ENCODE measurements around the gene C1orf50.
A peak's percentile ranks its signal among the peaks of the same experiment; 100 is the strongest.

The C1orf50 gene

DNA sequence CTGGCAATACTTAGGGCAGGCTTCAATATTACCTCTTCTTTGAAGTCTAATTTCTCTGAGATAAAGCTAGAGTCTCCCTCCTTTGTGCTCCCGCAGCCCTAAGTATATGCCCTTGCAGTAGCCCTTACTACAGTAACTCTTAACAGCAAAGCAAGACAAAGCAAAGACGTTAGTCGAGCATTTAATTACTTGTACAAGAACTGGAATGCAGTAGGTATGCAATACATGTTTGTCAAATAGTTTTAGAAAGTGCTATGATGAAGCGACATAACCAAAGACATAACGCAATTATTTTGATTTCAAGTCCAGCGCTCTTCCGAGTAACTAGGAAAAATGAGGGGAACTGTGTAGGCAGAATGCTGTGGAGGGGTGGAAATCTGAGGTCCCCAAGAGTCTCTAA lies 1.8 kb upstream of the C1orf50 start:
- DNase-seq, result no peak

- DNase-seq, result peak in 1 of 4 experiments; percentile 17
Measured at GRCh38 chr1:42765832-42766740, 963 bp upstream of the C1orf50 start.

GRCh38 chr1:42767510-42768000 lies 506 bp downstream of the C1orf50 start:
- DNase-seq, result no peak

DNA sequence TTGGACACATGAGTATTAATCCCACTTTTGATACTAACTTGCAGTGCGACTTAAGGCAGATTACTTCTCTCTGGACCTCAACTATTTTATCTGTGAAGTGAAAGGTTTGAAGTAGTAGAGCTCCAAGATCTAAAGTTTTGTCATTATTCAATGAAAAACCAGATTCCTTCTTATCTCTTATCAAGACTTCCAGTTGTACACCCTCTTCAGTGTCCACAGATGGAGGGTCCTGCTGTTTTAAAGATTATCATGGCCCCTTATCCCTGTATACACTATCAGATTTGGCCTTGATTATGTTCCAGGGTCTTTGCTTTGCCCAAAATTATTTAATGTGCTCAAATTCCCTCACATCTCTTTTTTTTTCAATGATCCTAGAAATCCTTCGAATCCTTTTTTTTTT lies 1.1 kb downstream of the C1orf50 start:
- DNase-seq, result no peak

GRCh38 chr1:42769811-42770210 lies 2.8 kb downstream of the C1orf50 start:
- DNase-seq, result no peak

DNA sequence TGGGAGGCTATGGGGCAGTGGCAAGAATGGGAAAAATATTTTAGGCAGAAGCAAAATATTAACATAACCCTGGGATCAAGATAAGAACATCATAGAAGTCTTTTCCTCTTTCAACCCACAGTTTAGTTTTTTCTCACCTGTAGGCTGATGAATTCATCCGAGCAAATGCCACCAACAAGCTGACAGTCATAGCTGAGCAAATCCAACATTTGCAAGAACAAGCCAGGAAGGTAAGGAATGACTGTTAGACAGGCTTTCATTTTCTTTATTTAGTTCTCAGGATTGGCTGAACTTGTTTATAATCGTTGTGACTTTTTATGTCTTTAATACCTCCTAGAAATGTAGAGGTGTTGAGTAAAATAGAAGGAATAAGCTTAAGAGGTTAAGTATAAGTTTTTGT lies 6.4 kb downstream of the C1orf50 start:
- no peak for DNase-seq

DNA sequence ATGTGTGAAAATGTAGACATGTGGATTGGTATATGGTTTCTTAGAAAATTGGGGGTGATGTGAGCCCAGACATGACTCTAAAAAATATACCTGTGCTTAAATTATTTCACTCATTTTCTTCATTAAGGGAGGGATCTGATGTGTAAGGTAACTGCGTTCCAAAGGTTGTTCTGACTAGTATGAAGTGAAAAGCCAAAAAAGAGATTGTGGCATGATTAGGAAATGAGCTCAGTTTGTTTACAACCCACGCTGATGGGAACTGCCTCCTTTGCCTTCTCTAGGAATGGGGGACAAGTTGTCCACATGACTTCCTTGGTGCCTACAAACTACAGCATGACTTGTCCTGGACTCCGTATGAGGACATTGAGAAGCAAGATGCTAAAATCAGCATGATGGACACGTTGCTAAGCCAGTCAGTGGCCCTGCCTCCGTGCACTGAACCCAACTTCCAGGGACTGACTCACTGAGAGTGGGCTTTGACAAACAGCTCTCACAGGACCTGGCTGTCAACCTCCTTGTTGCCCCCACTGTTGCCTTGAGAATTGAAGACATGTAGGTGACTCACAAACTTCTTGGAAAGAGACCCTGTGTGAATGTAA lies 8.0 kb downstream of the C1orf50 start:
- DNase-seq, result no peak

GRCh38 chr1:42776502-42776901 lies 9.5 kb downstream of the C1orf50 start:
- DNase-seq, result no peak

DNA sequence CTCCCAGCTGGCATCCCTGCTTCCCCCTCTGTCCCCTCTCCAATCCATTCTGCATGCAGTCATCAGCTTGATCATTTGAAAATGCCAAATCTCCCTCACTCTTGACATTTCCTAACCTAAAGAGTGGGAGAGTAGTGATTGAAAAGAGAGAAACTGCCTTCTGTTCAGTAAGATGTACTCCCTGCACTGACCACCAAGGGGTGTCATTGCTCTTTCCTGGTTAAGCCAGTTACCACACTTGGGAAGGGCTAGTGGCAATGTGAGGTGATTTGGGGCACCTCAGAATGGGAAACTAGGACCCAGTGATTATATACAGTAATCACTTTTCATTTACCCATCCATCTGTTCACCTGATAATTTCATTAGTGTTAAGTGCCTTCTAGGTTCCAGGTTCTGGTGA lies 10.8 kb downstream of the C1orf50 start:
- DNase-seq, result no peak

DNA sequence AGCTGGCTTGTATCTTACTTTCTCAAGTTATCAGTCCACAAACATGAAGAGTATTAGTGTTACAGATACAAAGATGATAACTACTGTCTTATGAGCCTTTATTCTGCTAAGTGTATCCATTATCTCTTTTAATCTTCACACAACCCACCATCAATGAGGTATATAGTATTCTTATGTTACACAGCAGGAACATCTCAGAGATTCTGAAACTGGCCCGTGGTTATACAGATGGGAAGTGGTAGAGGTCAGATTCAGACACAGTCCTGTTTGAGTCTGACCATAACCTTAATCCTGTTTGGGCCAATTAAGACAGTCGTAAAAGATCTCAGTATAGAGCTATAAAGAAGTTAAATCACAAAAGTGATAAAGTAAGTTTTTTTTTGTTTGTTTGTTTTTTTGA lies 12.7 kb downstream of the C1orf50 start:
- no peak for DNase-seq

- no peak for DNase-seq
Measured at GRCh38 chr1:42780176-42780575, 13.1 kb downstream of the C1orf50 start.

GRCh38 chr1:42783092-42783491 lies 16.0 kb downstream of the C1orf50 start:
- DNase-seq, result no peak

DNA sequence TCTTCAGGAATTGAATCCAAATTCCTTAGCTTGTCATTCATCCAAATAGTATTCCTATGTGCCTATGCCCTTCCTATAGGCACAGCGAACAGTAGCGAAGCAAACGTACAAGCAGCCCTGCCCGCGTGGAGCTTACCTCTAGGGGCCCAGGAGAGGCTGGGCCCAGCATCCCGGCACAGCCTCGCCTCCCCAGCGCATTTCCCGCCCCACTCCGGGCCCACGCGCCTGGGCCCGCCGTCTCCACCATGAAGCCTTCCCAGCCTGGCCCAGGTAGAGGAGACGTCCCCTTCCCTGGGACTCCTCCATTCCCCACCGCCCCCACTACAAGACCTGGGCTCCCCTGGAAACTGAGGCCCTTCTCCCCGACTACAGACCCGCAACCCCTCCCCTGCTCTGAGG lies 17.5 kb downstream of the C1orf50 start:
- no peak for DNase-seq

GRCh38 chr1:42784946-42785693 lies 18.1 kb downstream of the C1orf50 start, which contains the start of gene TMEM269:
TSS of gene TMEM269 (plus strand) at chr1:42784991. CDS start at chr1:42789894, 4,903 bp downstream.
- DNase-seq, result peak in 3 of 4 experiments; percentile 13 to 28 (median 21)

- DNase-seq, result no peak
Measured at GRCh38 chr1:42786097-42786496, 19.0 kb downstream of the C1orf50 start.

GRCh38 chr1:42788021-42788420 lies 21.0 kb downstream of the C1orf50 start:
- DNase-seq, result no peak

DNA sequence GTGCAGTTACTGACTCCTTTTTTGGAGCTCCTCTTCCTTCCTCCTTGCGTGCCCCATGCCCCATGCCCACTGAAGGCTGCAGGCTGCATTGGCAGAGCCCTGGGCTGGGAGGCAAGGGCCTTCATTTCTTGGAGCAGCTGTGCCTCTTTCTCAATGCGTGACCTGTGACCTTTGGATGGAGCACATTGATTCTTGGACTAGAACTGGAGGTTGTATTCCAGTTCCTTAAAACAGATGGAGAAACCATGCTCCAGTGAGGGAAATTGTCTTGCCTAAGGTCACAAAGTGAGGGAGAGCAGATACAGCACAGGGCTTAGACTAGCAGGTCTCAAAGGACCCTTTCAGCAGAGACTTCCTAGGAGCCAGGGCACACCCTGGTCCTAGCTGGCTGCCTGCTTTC lies 26.8 kb downstream of the C1orf50 start:
- DNase-seq, result no peak

- no peak for DNase-seq
Measured at GRCh38 chr1:42797414-42797813, 30.4 kb downstream of the C1orf50 start.

GRCh38 chr1:42797979-42798378 lies 30.9 kb downstream of the C1orf50 start:
- DNase-seq, result no peak

- DNase-seq, result no peak
Measured at GRCh38 chr1:42801832-42802473, 34.9 kb downstream of the C1orf50 start.

DNA sequence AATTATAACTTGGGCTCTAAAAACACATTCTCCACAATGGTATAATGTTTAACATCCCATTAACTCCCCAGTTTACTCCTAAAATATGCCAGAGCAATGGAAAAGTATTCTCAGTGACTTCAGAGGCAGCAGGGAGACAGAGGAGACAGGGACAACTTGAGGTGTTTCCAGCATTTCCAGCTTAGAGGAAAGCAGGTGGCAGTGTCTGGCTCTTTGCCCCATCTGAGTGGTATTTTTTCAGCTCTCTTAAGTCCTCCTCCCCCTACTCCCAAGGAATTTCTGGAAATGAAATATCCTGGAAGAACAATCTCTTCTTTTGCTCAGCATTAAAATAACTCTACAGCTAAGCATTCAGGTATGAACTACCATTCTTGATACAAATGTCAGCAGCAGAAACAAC lies 39.1 kb downstream of the C1orf50 start:
- DNase-seq, result no peak

- DNase-seq, result no peak
Measured at GRCh38 chr1:42806593-42806992, 39.5 kb downstream of the C1orf50 start.
